ENCODE measurements around the gene TRAPPC14. TPM values are rescaled to one million over a fixed set of nuclear protein-coding genes. Genes with fewer than 3 reads are reported as not detected.

TRAPPC14 gene
- total and polyA plus RNA-seq, 9 of the 15 experiments (the other 6 are each of a cell fraction or from before 2014, with no cell fraction given) = 0.42 to 45.9 (median 18.2) TPM

DNA sequence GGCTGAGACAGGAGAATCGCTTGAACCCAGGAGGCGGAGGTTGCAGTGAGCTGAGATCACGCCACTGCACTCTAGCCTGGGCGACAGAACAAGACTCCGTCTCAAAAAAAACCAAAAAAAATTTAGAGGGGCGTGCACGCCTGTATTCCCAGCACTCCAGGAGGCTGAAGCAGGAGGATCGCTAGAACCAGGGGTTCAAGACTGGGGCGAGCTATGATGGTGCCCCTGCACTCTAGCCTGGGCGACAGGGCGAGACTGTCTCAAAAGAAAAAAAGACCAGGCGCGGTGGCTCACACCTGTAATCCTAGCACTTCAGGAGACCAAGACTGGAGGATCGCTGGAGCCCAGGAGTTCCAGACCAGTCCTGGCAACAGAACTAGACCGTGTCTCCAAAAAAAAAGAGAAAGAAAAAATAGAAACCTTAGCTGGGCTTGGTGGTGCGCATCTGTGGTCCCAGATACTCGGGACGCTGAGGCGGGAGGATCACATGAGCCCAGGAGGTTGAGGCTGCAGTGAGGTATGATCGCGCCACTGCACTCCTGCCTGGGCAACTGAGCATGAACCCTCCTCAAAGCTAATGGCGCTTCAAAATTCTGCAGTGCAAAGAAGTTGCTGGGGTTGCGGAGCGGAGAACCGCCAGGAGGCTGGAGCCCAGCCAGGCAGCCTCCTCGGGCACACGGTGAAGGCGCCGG is 32.1 kb downstream of the TRAPPC14 start (continued):
- TF ChIP-seq PTRF (tag; IDR thresholded peaks at IDR 0.05) (no peak), NR2F6 (CRISPR knock-in tag; IDR thresholded peaks at IDR 0.05) (no peak), SMARCA5 (IDR thresholded peaks at IDR 0.05) (no peak), SIRT6 (IDR thresholded peaks at IDR 0.05; ENCODE audit: low read depth, low read length) (no peak), ZNF830 (CRISPR knock-in tag; IDR thresholded peaks at IDR 0.05) (no peak), CBFA2T3 (IDR thresholded peaks at IDR 0.05) (no peak), NEUROD1 (IDR thresholded peaks at IDR 0.05; ENCODE audit: borderline replicate concordance, low read depth, low read length, partially characterized antibody) (no peak), RB1 (IDR thresholded peaks at IDR 0.05; ENCODE audit: low read depth) (no peak), TAF15 (IDR thresholded peaks at IDR 0.05; ENCODE audit: low read depth, low read length) (no peak), NFIC (IDR thresholded peaks at IDR 0.05) (peak; percentile 88), KDM2B (CRISPR knock-in tag; IDR thresholded peaks at IDR 0.05) (peak; percentile 75; the same call in 1 of the 2 replicates), ZKSCAN3 (CRISPR knock-in tag; IDR thresholded peaks at IDR 0.05) (no peak), RHOXF2B (CRISPR knock-in tag; conservative IDR thresholded peaks at IDR 0.05) (no peak), YBX1 (IDR thresholded peaks at IDR 0.05) (no peak), ZNF354B (CRISPR knock-in tag; IDR thresholded peaks at IDR 0.05) (no peak)
- TF ChIP-seq, protein P1, sequence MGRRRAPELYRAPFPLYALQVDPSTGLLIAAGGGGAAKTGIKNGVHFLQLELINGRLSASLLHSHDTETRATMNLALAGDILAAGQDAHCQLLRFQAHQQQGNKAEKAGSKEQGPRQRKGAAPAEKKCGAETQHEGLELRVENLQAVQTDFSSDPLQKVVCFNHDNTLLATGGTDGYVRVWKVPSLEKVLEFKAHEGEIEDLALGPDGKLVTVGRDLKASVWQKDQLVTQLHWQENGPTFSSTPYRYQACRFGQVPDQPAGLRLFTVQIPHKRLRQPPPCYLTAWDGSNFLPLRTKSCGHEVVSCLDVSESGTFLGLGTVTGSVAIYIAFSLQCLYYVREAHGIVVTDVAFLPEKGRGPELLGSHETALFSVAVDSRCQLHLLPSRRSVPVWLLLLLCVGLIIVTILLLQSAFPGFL (CRISPR knock-in tag; IDR thresholded peaks at IDR 0.05) = no peak
- TF ChIP-seq, protein P2, sequence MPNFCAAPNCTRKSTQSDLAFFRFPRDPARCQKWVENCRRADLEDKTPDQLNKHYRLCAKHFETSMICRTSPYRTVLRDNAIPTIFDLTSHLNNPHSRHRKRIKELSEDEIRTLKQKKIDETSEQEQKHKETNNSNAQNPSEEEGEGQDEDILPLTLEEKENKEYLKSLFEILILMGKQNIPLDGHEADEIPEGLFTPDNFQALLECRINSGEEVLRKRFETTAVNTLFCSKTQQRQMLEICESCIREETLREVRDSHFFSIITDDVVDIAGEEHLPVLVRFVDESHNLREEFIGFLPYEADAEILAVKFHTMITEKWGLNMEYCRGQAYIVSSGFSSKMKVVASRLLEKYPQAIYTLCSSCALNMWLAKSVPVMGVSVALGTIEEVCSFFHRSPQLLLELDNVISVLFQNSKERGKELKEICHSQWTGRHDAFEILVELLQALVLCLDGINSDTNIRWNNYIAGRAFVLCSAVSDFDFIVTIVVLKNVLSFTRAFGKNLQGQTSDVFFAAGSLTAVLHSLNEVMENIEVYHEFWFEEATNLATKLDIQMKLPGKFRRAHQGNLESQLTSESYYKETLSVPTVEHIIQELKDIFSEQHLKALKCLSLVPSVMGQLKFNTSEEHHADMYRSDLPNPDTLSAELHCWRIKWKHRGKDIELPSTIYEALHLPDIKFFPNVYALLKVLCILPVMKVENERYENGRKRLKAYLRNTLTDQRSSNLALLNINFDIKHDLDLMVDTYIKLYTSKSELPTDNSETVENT (CRISPR knock-in tag; IDR thresholded peaks at IDR 0.05) = peak; percentile 75
- TF ChIP-seq, protein P3, sequence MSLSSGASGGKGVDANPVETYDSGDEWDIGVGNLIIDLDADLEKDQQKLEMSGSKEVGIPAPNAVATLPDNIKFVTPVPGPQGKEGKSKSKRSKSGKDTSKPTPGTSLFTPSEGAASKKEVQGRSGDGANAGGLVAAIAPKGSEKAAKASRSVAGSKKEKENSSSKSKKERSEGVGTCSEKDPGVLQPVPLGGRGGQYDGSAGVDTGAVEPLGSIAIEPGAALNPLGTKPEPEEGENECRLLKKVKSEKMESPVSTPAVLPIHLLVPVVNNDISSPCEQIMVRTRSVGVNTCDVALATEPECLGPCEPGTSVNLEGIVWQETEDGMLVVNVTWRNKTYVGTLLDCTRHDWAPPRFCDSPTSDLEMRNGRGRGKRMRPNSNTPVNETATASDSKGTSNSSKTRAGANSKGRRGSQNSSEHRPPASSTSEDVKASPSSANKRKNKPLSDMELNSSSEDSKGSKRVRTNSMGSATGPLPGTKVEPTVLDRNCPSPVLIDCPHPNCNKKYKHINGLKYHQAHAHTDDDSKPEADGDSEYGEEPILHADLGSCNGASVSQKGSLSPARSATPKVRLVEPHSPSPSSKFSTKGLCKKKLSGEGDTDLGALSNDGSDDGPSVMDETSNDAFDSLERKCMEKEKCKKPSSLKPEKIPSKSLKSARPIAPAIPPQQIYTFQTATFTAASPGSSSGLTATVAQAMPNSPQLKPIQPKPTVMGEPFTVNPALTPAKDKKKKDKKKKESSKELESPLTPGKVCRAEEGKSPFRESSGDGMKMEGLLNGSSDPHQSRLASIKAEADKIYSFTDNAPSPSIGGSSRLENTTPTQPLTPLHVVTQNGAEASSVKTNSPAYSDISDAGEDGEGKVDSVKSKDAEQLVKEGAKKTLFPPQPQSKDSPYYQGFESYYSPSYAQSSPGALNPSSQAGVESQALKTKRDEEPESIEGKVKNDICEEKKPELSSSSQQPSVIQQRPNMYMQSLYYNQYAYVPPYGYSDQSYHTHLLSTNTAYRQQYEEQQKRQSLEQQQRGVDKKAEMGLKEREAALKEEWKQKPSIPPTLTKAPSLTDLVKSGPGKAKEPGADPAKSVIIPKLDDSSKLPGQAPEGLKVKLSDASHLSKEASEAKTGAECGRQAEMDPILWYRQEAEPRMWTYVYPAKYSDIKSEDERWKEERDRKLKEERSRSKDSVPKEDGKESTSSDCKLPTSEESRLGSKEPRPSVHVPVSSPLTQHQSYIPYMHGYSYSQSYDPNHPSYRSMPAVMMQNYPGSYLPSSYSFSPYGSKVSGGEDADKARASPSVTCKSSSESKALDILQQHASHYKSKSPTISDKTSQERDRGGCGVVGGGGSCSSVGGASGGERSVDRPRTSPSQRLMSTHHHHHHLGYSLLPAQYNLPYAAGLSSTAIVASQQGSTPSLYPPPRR (CRISPR knock-in tag; IDR thresholded peaks at IDR 0.05; ENCODE audit: borderline replicate concordance) = no peak
- TF ChIP-seq, protein P4, sequence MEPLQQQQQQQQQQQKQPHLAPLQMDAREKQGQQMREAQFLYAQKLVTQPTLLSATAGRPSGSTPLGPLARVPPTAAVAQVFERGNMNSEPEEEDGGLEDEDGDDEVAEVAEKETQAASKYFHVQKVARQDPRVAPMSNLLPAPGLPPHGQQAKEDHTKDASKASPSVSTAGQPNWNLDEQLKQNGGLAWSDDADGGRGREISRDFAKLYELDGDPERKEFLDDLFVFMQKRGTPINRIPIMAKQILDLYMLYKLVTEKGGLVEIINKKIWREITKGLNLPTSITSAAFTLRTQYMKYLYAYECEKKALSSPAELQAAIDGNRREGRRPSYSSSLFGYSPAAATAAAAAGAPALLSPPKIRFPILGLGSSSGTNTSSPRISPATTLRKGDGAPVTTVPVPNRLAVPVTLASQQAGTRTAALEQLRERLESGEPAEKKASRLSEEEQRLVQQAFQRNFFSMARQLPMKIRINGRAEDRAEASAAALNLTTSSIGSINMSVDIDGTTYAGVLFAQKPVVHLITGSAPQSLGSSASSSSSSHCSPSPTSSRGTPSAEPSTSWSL (CRISPR knock-in tag; IDR thresholded peaks at IDR 0.05; ENCODE audit: borderline replicate concordance) = no peak
- TF ChIP-seq, protein P5, sequence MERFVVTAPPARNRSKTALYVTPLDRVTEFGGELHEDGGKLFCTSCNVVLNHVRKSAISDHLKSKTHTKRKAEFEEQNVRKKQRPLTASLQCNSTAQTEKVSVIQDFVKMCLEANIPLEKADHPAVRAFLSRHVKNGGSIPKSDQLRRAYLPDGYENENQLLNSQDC (CRISPR knock-in tag; IDR thresholded peaks at IDR 0.05) = 0 out of 2 replicates have a peak, but pooled peaks have one; percentile 46
